Activated CD4-positive, alpha-beta T cell treated with anti-CD3 and anti-CD28 coated beads, Interleukin-10, Interleukin-2, amounts not matched to agents 100 ng/mL and 50 ng/mL, durations not matched to agents 16 hours and 8 hours (primary cell): ENCODE measurements around the gene CHST12.
"Not testable (repeated sequence)": the region's sequence is repeated elsewhere in the genome, so short reads cannot be mapped to it uniquely, and the experiment has no call there.

Experiments used
- DNase-seq: peaks from one replicate; pipeline ENCODE4 v3.0.0-alpha.2; 2020

CHST12 gene

GRCh38 chr7:2403014-2403717 lies at the start of gene CHST12:
CHST12 (plus strand) TSS chr7:2403611; CDS start chr7:2432640, 29,029 bp downstream.
- DNase-seq = peak; percentile 95

GRCh38 chr7:2353936-2354185 lies 49.5 kb upstream of the CHST12 start:
- peak; percentile 92 for DNase-seq

- DNase-seq = peak; percentile 90
Measured at GRCh38 chr7:2354186-2354938, 49.0 kb upstream of the CHST12 start, which contains the start of gene EIF3B. EIF3B (plus strand) TSS chr7:2354827; CDS start chr7:2354922, 95 bp downstream.

- DNase-seq = peak; percentile 24
Measured at GRCh38 chr7:2354939-2355704, 48.3 kb upstream of the CHST12 start.

- no peak for DNase-seq
Measured at GRCh38 chr7:2355705-2356008, 47.8 kb upstream of the CHST12 start.

- DNase-seq = no peak
Measured at GRCh38 chr7:2357165-2357564, 46.2 kb upstream of the CHST12 start.

GRCh38 chr7:2357571-2357970 lies 45.8 kb upstream of the CHST12 start:
- no peak for DNase-seq

GRCh38 chr7:2358968-2359527 lies 44.4 kb upstream of the CHST12 start:
- no peak for DNase-seq

GRCh38 chr7:2359610-2360009 lies 43.8 kb upstream of the CHST12 start:
- no peak for DNase-seq

- no peak for DNase-seq
Measured at GRCh38 chr7:2360796-2361195, 42.6 kb upstream of the CHST12 start.

GRCh38 chr7:2362385-2363088 lies 40.9 kb upstream of the CHST12 start:
- DNase-seq = no peak

- DNase-seq = no peak
Measured at GRCh38 chr7:2369139-2369538, 34.3 kb upstream of the CHST12 start.

GRCh38 chr7:2371329-2371728 lies 32.1 kb upstream of the CHST12 start:
- DNase-seq = no peak

GRCh38 chr7:2372724-2373123 lies 30.7 kb upstream of the CHST12 start:
- DNase-seq = no peak

GRCh38 chr7:2373124-2373556 lies 30.3 kb upstream of the CHST12 start:
- no peak for DNase-seq

GRCh38 chr7:2373646-2374045 lies 29.8 kb upstream of the CHST12 start:
- no peak for DNase-seq

GRCh38 chr7:2374401-2374800 lies 29.0 kb upstream of the CHST12 start:
- no peak for DNase-seq

- DNase-seq = no peak
Measured at GRCh38 chr7:2374830-2375728, 28.3 kb upstream of the CHST12 start.

- DNase-seq = no peak
Measured at GRCh38 chr7:2376351-2377154, 26.9 kb upstream of the CHST12 start.

GRCh38 chr7:2377492-2377891 lies 25.9 kb upstream of the CHST12 start:
- DNase-seq = not testable (repeated sequence)

- DNase-seq = not testable (repeated sequence)
Measured at GRCh38 chr7:2378125-2378524, 25.3 kb upstream of the CHST12 start.
